Neural progenitor cell (in vitro differentiated cells): Measurements from ENCODE around the gene SPTB.

Experiments used
- CTCF ChIP-seq: fragments of 200-600 bp; sonication (generic); IDR thresholded peaks from 2 replicates; pipeline ENCODE4 v1.5.1; 2017; ENCODE audit warnings: antibody characterized with exemption, mild to moderate bottlenecking
- EZH2 ChIP-seq: fragments of 200-600 bp; sonication (generic); IDR thresholded peaks from 2 replicates; pipeline ENCODE4 v1.6.1; 2017; ENCODE audit warnings: antibody characterized with exemption, mild to moderate bottlenecking, moderate library complexity
- EZH2phosphoT487 ChIP-seq: fragments of 200-600 bp; sonication (generic); IDR thresholded peaks from 2 replicates; pipeline ENCODE4 v1.6.1; 2017; ENCODE audit warnings: antibody characterized with exemption

GRCh38 chr14:64715146-64715627 lies 164.5 kb downstream of the SPTB start:
- TF ChIP-seq EZH2phosphoT487 (no peak), CTCF (no peak), EZH2 (no peak)
